ENCODE data around the gene ARSA.
"Not testable (repeated sequence)": the region's sequence is repeated elsewhere in the genome, so short reads cannot be mapped to it uniquely, and the experiment has no call there.

The ARSA gene

GRCh38 chr22:50610041-50610451 lies 17.9 kb downstream of the ARSA start:
- Histone ChIP-seq H3K9me3 (ENCODE audit: control insufficient read depth, low read length) (no peaks in the 10 kb centered on the region), H3K27me3 (replicated peaks; ENCODE audit: control insufficient read depth, insufficient read depth, low read length, poor library complexity, severe bottlenecking) (peaks cover 5% of the 10 kb centered on the region), H3K4me3 (ENCODE audit: insufficient read depth, low read depth, low read length, poor library complexity, severe bottlenecking) (no peak overlapping the region), H3K27ac (ENCODE audit: insufficient read depth, low read length, poor library complexity, severe bottlenecking) (no peak overlapping the region), H3K36me3 (ENCODE audit: control insufficient read depth, insufficient read depth, low read length) (no peaks in the 10 kb centered on the region), H3K4me1 (ENCODE audit: control insufficient read depth, insufficient read depth, low read length, poor library complexity, severe bottlenecking) (no peaks in the 10 kb centered on the region)
- no peak for DNase-seq

GRCh38 chr22:50609599-50609998 lies 18.4 kb downstream of the ARSA start:
- no peak overlapping the region for H3K4me3 ChIP-seq (ENCODE audit: insufficient read depth, low read depth, low read length, poor library complexity, severe bottlenecking)
- H3K27ac ChIP-seq (ENCODE audit: insufficient read depth, low read length, poor library complexity, severe bottlenecking), result no peak overlapping the region
- DNase-seq, result no peak
- no peaks in the 10 kb centered on the region for H3K9me3 ChIP-seq (ENCODE audit: control insufficient read depth, low read length)
- no peaks in the 10 kb centered on the region for H3K36me3 ChIP-seq (ENCODE audit: control insufficient read depth, insufficient read depth, low read length)
- H3K27me3 ChIP-seq (replicated peaks; ENCODE audit: control insufficient read depth, insufficient read depth, low read length, poor library complexity, severe bottlenecking), result peaks cover 9% of the 10 kb centered on the region
- H3K4me1 ChIP-seq (ENCODE audit: control insufficient read depth, insufficient read depth, low read length, poor library complexity, severe bottlenecking), result no peaks in the 10 kb centered on the region

- no peaks in the 10 kb centered on the region for H3K9me3 ChIP-seq (ENCODE audit: control insufficient read depth, low read length)
- H3K4me1 ChIP-seq (ENCODE audit: control insufficient read depth, insufficient read depth, low read length, poor library complexity, severe bottlenecking), result no peaks in the 10 kb centered on the region
- H3K4me3 ChIP-seq (ENCODE audit: insufficient read depth, low read depth, low read length, poor library complexity, severe bottlenecking), result no peak overlapping the region
- H3K27ac ChIP-seq (ENCODE audit: insufficient read depth, low read length, poor library complexity, severe bottlenecking), result no peak overlapping the region
- DNase-seq, result no peak
- H3K27me3 ChIP-seq (replicated peaks; ENCODE audit: control insufficient read depth, insufficient read depth, low read length, poor library complexity, severe bottlenecking), result peaks cover 13% of the 10 kb centered on the region
- H3K36me3 ChIP-seq (ENCODE audit: control insufficient read depth, insufficient read depth, low read length), result no peaks in the 10 kb centered on the region
These were observed 19.0 kb downstream of the ARSA start for GRCh38 chr22:50608996-50609395.

GRCh38 chr22:50608058-50608840 lies 19.7 kb downstream of the ARSA start:
- H3K4me3 ChIP-seq (ENCODE audit: insufficient read depth, low read depth, low read length, poor library complexity, severe bottlenecking); DNase-seq; H3K27ac ChIP-seq (ENCODE audit: insufficient read depth, low read length, poor library complexity, severe bottlenecking); H3K4me1 ChIP-seq (ENCODE audit: control insufficient read depth, insufficient read depth, low read length, poor library complexity, severe bottlenecking); H3K9me3 ChIP-seq (ENCODE audit: control insufficient read depth, low read length); H3K36me3 ChIP-seq (ENCODE audit: control insufficient read depth, insufficient read depth, low read length): not testable (repeated sequence)
- peaks cover 21% of the 10 kb centered on the region for H3K27me3 ChIP-seq (replicated peaks; ENCODE audit: control insufficient read depth, insufficient read depth, low read length, poor library complexity, severe bottlenecking)

GRCh38 chr22:50607659-50608020 lies 20.3 kb downstream of the ARSA start:
- Histone ChIP-seq H3K36me3 (ENCODE audit: control insufficient read depth, insufficient read depth, low read length) (no peaks in the 10 kb centered on the region), H3K27ac (ENCODE audit: insufficient read depth, low read length, poor library complexity, severe bottlenecking) (no peak overlapping the region), H3K4me1 (ENCODE audit: control insufficient read depth, insufficient read depth, low read length, poor library complexity, severe bottlenecking) (no peaks in the 10 kb centered on the region), H3K9me3 (ENCODE audit: control insufficient read depth, low read length) (no peaks in the 10 kb centered on the region), H3K27me3 (replicated peaks; ENCODE audit: control insufficient read depth, insufficient read depth, low read length, poor library complexity, severe bottlenecking) (peaks cover 27% of the 10 kb centered on the region), H3K4me3 (ENCODE audit: insufficient read depth, low read depth, low read length, poor library complexity, severe bottlenecking) (no peak overlapping the region)
- DNase-seq, result no peak

- no peaks in the 10 kb centered on the region for H3K36me3 ChIP-seq (ENCODE audit: control insufficient read depth, insufficient read depth, low read length)
- no peaks in the 10 kb centered on the region for H3K9me3 ChIP-seq (ENCODE audit: control insufficient read depth, low read length)
- H3K4me1 ChIP-seq (ENCODE audit: control insufficient read depth, insufficient read depth, low read length, poor library complexity, severe bottlenecking), result no peaks in the 10 kb centered on the region
- H3K27ac ChIP-seq (ENCODE audit: insufficient read depth, low read length, poor library complexity, severe bottlenecking), result no peak overlapping the region
- DNase-seq, result no peak
- H3K4me3 ChIP-seq (ENCODE audit: insufficient read depth, low read depth, low read length, poor library complexity, severe bottlenecking), result no peak overlapping the region
- H3K27me3 ChIP-seq (replicated peaks; ENCODE audit: control insufficient read depth, insufficient read depth, low read length, poor library complexity, severe bottlenecking), result peaks cover 30% of the 10 kb centered on the region
These were observed 20.9 kb downstream of the ARSA start for GRCh38 chr22:50606946-50607658.

GRCh38 chr22:50606165-50606945 lies 21.6 kb downstream of the ARSA start:
- Histone ChIP-seq H3K27ac (ENCODE audit: insufficient read depth, low read length, poor library complexity, severe bottlenecking) (no peak overlapping the region), H3K4me1 (ENCODE audit: control insufficient read depth, insufficient read depth, low read length, poor library complexity, severe bottlenecking) (no peaks in the 10 kb centered on the region), H3K36me3 (ENCODE audit: control insufficient read depth, insufficient read depth, low read length) (no peaks in the 10 kb centered on the region), H3K9me3 (ENCODE audit: control insufficient read depth, low read length) (no peaks in the 10 kb centered on the region), H3K4me3 (ENCODE audit: insufficient read depth, low read depth, low read length, poor library complexity, severe bottlenecking) (no peak overlapping the region), H3K27me3 (replicated peaks; ENCODE audit: control insufficient read depth, insufficient read depth, low read length, poor library complexity, severe bottlenecking) (peaks cover 37% of the 10 kb centered on the region)
- DNase-seq, result no peak

GRCh38 chr22:50605613-50606074 lies 22.3 kb downstream of the ARSA start:
- H3K27me3 ChIP-seq (replicated peaks; ENCODE audit: control insufficient read depth, insufficient read depth, low read length, poor library complexity, severe bottlenecking), result peaks cover 40% of the 10 kb centered on the region
- no peak for DNase-seq

GRCh38 chr22:50605002-50605612 lies 22.8 kb downstream of the ARSA start:
- H3K4me3 ChIP-seq (ENCODE audit: insufficient read depth, low read depth, low read length, poor library complexity, severe bottlenecking), result no peak overlapping the region
- peaks cover 42% of the 10 kb centered on the region for H3K27me3 ChIP-seq (replicated peaks; ENCODE audit: control insufficient read depth, insufficient read depth, low read length, poor library complexity, severe bottlenecking)
- no peak overlapping the region for H3K27ac ChIP-seq (ENCODE audit: insufficient read depth, low read length, poor library complexity, severe bottlenecking)
- H3K4me1 ChIP-seq (ENCODE audit: control insufficient read depth, insufficient read depth, low read length, poor library complexity, severe bottlenecking), result no peaks in the 10 kb centered on the region
- H3K9me3 ChIP-seq (ENCODE audit: control insufficient read depth, low read length), result no peaks in the 10 kb centered on the region
- no peak for DNase-seq
- no peaks in the 10 kb centered on the region for H3K36me3 ChIP-seq (ENCODE audit: control insufficient read depth, insufficient read depth, low read length)

More at GRCh38 chr22:50605613-50606074, 22.3 kb downstream of the ARSA start:
- no peak overlapping the region for H3K27ac ChIP-seq (ENCODE audit: insufficient read depth, low read length, poor library complexity, severe bottlenecking)
- H3K9me3 ChIP-seq (ENCODE audit: control insufficient read depth, low read length), result no peaks in the 10 kb centered on the region
- no peak overlapping the region for H3K4me3 ChIP-seq (ENCODE audit: insufficient read depth, low read depth, low read length, poor library complexity, severe bottlenecking)
- H3K36me3 ChIP-seq (ENCODE audit: control insufficient read depth, insufficient read depth, low read length), result no peaks in the 10 kb centered on the region
- no peaks in the 10 kb centered on the region for H3K4me1 ChIP-seq (ENCODE audit: control insufficient read depth, insufficient read depth, low read length, poor library complexity, severe bottlenecking)
